ENCODE measurements around the gene CDHR5. TPM values are rescaled to one million over a fixed set of nuclear protein-coding genes. Genes with fewer than 3 reads are reported as not detected.

CDHR5 gene
- total RNA-seq, 1 donor from 2014 or later = not detected

DNA sequence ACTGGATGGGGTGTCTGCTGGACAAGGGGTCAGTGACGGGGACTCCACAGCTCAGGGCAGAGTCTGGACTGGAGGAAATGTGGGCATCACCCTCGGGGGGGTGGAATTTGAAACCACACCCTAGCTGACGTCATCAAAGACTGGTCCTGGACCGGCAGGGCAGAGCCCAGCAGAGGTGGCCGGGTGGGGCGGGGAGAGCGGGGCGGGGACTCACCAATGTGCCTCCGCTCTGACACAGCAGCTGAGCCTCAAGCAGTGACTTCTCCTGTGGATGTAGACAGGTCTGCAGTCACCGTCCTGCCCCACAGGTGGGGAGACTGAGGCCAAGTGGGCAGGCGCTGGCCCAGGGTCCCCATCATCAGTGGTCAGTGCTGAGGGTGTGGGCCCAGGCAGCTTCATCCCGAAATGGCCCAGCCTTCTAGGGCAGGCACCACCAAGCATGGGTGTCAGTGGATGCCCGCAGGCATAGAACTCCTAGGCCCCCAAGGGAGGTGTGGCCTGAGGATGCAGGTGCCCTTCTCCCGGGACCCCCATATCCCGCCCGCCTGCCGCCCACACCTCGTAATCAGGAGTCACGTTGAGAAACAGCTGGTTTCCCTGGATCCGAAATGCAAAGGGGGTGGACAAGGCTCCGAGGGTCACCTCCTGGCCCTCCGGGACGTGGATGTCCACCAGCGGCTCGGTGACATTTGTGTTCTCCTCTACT, 603 bp downstream of the CDHR5 start:
- DNase-seq (ENCODE audit: low spot score) = no peak

DNA sequence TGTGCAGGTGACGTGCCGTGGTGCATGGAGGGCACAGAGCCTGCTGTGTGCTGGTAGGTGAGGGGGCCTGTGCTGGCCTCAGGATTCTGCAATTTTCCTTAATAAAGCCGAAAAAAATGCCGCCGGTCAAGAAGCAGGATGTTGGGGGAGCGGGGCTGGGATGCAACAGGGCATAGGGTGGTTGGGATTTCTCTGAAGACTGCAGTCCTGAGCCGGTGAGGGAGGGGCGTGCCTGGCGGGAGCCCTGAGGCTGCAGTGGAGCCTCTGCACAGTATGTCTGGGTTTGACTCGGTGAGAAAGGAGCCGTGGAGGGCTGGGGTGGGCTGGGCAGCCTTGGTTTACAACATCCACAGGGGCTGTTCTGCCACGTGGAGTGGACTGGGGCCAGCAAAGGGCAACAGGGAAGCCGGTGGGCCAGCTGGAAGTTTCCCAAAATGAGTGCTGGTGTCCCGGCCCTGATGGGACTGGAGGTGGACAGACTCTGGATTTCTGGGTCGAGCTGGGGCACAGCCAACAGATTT, 1.3 kb downstream of the CDHR5 start:
- DNase-seq (ENCODE audit: low spot score) = no peak

DNA sequence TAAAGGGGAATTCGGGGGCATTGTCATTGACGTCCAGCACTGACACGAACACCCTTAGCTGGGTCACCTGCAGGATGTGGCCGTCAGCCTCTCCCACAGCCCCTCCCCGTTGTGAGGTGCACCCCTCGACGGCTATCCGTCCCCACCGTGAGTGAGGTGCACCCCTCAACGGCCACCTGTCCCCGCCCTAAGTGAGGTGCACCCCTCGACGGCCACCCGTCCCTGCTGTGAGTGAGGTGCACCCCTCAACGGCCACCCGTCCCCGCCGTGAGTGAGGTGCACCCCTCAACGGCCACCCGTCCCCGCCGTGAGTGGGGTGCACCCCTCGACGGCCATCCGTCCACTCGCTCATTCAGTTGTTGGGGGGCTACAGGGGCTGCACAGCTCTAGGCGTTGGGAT, 2.9 kb downstream of the CDHR5 start:
- DNase-seq (ENCODE audit: low spot score) = no peak

DNA sequence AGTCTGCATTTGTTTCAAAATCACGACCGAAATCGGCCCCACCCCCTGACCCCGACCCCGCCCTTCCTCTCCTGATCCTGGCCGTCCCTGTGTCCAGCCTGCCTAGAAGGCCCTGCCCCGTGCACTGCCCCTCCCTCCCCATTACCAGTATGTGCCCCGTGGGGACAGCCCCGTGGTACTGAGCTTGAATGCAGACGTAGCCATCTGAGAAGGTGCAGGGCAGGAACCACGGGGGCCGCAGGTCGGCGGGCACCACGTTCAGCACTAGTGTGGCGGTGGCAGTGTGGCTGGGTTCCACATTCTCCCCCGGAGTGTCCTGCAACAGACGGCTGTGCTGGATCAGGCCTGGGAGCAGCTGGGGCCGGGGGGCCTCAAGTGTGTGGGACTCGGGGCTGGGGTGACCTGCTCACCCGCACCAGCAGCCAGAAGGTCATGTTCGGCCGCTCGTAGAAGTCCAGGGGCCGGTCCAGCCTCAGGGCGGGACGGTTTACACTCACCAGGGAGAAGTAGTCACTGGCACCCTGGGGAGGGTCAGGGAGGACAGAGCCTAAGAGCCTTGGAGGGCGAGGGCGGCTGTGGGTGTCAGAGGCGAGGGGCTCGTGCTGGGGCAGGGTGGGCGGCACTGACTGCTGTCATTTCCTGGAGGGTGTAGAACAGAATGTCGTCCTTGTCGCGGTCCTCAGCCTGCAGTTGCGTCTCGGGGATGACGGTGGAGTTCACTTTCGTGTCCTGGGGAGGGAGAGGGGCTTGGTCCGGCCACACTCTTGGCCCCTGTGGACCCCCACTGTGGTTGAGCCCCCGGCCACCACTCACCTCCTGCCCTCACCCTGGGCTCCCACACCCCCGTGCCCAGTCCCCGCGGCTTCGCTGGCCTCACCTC, 3.6 kb downstream of the CDHR5 start:
- DNase-seq (ENCODE audit: low spot score) = no peak

DNA sequence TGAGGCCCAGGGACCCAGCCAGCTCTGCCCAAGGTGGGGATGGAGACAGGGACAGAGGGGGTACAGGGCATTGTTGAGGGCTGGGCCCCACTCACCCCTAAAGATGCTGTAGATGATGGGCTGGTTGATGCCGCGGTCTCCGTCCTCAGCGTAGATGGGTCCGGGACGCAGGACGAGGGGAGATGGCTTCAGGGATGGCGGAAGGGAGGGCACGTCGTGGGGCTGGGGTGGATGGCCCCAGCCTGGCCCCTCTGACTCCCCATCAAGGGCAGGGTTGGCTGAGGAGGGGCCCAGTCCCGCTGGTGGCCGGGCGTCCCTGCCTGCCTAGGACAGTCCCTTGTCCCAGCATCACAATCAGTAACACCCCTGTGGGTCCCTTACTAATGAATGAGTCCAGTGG, 4.6 kb downstream of the CDHR5 start:
- DNase-seq (ENCODE audit: low spot score) = no peak

DNA sequence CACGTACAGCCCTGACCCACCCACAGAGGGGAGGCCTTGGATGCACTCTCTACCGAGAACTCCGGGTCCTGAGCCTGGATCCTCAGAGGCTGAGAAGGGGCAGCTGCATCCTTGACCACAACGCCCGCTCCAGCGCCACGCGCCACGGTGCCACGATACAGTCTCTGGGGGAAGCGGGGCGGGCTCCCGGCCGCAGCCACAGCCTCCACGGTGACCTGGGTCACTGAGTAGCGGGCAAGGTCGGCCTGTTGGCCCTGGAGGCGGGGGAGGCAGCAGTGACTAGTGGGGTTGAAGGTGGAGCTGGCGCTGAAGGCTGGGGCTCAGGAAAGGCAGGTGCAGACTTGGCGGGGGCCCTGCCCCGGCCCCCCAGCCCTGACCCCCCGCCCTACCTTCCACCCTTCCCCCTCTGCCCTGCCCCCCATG, 5.1 kb downstream of the CDHR5 start:
- DNase-seq (ENCODE audit: low spot score) = no peak

DNA sequence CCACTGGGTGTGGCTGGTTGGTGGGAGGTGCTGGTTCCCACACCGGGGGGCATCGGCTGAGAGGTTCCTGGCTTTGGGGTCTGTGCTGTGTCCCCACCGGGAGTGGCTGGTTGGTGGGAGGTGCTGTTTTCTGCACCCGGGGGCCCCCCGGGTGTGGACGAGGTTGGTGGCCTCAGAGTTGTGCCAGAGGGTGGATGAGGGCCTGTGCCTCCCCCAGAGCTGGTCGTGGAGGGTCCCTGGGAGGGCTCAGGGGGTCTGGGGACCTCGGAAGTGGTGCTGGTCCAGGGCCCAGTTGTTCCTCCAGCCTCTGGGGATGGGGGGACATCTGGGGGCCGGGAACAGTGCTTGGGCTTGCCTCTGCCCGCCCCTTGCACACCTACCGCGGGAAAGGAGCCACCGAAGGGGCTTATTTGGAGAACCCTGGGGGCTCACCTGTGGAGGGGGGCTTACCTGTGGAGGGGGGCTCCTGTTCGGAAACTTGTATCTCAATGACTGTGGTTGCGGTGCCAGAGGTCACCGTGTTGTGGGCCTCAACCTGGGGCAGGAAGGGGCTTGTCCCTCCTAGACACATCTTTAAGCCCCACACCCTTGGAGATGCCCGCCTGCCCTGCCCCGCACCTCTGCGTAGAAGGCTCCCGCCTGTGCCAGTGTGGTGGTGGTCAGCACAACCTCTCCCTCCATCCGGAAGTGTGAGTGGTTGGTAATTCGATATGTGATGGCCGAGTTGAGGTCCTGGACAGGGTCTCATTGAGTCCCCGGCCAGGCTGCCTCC, 5.7 kb downstream of the CDHR5 start:
- DNase-seq (ENCODE audit: low spot score) = no peak

DNA sequence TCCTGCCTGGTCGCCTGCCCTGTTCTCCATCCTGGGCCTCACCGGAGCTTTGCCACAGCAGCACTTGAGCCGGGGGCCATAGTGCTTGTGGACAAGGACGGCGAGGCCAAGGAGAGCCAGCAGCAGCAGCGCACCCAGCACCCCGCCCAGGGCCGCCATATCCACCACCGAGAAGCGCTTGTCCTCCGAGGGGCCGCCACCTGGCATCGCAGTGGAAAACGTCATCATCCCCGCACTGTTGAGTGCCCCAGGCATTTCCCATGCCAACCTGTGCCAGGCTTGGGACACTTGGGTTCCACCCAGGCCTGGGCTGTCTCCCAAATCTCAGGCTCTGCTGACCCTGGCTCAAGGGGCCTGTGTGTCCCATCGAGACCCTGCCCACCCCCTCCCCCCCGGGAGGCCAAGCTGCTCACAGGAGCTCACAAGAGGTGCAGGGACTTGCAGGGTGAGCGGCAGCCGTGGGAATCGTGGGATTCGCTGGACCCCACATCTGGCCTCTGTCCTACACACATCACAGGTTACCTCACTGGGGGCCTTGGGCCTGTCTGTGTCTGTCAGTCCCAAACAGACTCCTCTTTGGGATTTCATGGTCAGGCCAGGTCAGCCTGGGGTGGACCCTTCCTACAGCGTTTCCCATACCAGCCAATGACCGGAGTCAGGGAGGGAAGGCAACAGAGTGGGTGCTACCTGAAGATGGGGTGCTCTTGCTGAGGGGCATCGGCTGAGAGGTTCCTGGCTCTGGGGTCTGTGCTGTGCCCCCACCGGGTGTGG, 6.7 kb downstream of the CDHR5 start:
- no peak for DNase-seq (ENCODE audit: low spot score)

DNA sequence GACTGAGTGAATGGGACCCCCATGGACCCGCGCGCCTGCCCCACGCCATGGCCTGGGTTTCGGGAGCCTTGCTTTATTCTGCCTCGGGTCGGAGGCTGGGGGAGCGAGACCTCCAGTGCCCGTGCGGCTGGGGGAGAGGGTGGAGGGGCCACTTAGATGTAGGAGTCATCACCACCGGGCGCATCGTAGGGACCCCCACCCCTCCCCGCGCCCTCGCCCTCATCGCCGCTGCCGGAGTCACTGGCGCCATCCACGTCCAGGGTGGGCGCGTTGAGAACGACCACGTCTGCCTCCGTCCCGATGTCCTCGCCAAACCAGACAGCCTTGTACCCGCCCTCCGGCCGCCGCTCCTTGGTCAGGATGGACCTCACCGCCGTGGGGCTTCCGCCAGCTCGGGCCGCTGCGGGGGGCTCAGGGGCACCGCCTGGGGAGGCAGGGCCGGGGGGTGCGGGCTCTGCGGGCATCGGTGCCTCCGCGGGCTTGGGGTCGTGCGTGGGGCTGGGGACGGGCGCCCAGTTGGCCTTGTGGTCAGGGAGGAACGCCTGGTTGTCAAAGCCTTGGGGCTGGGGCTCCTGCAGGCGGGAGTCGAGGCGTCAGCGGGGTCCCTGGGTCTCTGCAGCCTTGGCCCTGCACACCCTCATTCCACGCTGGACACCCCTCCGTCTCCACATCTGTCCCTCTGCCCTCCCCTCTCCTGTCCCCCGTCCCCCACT, 7.4 kb downstream of the CDHR5 start:
- no peak for DNase-seq (ENCODE audit: low spot score)

DNA sequence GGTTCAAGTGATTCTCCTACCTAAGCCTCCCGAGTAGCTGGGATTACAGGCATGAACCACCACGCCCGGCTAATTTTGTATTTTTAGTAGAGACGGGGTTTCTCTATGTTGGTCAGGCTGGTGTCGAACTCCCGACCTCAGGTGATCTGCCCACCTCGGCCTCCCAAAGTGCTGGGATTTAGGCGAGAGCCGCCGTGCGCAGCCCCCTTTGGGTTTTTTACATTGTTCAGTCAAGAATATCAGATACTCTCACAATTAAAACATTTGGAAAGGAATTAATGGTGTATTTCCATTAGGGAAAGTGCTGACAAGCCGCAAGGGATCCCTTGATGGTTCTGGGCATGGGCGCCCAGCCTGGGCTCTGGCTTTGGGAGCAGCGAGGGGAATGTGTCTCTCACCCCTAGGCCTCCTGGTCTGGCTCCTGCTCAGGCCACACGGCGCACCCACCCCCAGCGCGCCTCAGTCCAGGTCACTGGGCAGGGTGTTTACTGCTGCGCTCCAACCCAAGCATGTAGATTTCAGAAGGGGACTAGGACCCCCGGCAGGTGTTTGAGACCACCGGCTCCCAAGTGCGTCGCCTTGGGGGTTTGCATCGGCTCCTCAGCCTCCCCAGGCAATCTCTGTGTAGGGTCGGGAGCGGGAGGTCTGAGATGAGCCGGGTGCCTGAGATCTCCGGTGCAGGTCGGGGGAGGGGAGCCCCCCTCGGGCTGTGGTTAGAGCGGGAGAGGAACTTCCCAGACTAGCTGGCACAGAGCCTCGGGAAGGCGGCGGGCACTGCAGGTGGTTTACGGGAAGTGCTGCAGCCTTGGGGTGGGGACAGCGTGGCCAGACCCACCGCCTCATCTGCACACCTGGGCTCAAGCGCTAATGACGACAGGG, 8.2 kb downstream of the CDHR5 start:
- DNase-seq (ENCODE audit: low spot score) = no peak

DNA sequence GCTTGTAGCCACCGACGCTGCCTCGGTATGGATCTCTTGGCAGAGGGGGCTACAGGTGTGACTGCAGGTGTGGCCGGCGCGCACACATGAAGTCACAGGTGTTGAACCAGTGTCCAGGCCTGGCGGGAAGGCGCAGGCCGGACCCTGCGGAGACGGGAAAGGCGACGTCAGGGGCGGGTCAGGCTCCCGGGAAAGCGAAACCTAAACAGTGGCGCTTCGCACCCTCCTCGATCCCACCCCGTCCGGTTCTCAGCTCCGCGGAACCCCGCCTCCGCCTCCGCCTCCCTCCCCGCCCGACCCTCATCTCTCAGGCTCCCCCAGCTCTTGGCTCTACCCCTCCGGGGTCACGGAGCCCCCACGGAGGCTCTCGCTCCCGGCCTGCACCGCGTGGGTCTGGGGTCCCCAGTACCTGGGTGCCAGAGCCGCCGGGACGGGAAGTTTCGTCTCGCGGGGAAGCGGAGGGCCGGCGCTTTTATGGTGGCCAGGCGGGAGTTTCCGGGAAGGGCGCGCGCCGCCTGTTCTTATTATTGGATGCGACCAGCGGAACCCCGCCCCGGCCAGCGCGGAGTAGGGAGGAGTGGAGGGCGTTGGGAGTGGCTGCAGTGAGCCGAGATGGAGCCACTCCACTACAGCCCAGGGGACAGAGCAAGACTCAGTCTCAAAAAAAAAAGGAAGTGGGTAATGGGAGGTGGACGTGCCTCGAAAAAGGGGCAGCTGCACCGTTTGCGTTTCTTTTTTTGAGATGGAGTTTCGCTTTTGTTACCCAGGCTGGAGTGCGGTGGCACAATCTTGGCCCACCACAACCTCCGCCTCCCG, 9.0 kb downstream of the CDHR5 start, which contains the start of gene IRF7:
Gene IRF7 (minus strand): TSS at position 447 of the 816 bp plus-strand sequence. CDS start 586 bp downstream, outside the sequence.
- DNase-seq (ENCODE audit: low spot score) = peak; percentile 97

DNA sequence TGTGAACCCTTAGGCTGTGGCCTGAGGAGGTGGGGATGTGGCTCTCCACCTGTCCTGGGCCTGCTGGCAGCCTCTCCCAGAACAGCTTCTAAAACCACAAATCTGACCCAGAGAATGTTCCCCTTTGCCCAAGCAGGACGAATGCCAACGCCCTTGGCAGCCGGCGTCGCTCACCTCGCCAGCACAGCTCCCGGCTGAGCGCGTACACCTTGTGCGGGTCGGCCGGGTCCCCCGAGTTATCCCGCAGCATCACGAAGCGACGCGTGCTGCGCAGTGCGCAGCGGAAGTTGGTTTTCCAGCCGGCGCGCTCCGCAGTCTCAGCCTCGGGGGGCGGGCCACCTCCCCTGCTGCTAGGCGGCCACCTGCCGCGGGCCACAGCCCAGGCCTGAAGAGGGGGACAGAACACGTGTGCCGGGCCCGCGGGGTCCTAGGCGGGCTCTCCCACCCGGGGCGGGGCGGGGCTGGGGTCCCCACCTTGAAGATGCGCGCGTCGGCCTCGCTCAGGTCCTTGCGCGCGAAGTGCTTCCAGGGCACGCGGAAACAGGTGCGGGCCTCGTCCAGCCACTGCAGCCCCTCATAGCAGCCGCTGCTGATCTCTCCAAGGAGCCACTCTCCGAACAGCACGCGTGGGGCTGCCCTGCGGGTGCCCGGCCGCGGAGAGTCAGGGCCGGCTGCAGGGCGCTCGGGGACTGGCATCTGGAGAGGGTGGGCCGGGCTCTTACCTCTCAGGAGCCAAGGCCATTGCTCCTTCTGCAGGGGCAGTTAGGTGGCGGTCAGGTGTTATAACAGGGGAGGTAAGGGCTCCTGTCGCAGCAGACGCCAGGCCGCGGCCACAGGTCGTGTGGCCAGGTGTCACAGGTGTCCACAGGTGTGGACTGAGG, 9.9 kb downstream of the CDHR5 start:
- no peak for DNase-seq (ENCODE audit: low spot score)

DNA sequence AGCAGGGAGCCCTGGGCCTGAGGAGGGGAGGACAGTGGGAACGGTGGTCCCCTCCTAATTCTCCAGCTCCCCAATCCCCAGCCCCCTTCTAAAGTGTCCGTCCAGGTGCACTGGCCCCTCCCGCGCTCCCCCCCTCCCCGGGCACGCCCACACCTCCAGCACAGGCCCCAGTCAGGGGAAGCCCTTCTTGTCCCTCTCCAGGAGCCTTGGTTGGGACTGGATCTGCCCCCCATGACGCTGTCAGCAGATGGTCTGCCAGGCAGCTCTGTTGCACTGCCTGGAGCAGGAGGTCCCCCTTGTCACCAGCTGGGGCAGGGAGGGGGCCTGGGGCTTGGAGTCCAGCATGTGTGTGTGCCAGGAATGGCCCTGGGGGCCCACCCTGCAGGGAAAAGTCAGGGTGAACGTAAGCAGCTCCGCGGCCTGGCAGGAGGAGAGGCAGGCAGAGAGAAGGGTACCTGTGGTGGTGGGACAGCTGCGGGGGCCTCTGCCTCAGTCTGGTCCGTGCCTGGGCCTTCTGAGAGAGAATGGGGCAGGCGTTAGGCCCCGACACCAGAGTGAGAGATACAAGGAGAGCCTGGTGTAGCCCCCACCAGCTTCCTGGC, 10.6 kb downstream of the CDHR5 start:
- no peak for DNase-seq (ENCODE audit: low spot score)

DNA sequence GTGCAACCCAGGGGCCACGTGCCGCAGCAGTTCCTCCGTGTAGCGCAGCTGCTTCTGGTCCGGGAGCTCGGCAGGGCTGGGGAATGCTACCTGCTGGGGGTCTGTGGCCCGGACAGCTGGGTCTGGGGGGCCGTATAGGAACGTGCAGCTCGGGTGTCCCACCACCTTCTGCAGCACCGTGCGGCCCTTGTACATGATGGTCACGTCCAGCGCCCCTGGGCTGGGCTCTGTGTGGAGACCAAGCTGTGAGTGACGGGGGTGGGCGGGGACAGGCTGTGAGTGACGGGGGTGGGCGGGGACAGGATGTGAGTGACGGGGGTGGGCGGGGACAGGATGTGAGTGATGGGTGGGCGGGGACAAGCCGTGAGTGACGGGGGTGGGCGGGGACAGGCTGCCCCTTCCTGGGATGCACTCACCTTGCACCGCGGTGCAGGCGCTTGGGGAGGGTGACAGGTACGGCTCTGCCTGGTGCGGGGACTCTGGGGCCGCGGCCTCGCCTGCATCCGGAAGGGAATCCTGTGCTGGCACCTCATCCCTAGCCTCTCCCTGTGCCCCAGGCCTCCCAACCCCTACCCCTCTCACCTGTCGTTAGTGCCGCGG, 11.3 kb downstream of the CDHR5 start:
- no peak for DNase-seq (ENCODE audit: low spot score)

DNA sequence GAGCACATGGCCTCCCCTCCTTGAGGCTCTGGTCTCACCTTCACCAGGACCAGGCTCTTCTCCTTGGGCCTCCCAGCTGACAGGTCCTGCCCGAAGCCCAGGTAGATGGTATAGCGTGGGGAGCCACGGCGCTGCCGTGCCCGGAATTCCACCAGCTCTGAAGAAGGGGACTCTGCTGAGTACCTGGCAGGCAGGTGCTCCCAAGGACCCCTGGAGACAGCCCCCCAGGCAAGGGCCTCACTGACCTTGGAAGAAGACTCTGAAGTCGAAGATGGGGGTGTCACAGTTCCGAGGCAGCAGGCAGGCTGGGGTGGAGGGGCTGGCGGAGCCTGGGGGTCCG, 11.8 kb downstream of the CDHR5 start:
- no peak for DNase-seq (ENCODE audit: low spot score)

DNA sequence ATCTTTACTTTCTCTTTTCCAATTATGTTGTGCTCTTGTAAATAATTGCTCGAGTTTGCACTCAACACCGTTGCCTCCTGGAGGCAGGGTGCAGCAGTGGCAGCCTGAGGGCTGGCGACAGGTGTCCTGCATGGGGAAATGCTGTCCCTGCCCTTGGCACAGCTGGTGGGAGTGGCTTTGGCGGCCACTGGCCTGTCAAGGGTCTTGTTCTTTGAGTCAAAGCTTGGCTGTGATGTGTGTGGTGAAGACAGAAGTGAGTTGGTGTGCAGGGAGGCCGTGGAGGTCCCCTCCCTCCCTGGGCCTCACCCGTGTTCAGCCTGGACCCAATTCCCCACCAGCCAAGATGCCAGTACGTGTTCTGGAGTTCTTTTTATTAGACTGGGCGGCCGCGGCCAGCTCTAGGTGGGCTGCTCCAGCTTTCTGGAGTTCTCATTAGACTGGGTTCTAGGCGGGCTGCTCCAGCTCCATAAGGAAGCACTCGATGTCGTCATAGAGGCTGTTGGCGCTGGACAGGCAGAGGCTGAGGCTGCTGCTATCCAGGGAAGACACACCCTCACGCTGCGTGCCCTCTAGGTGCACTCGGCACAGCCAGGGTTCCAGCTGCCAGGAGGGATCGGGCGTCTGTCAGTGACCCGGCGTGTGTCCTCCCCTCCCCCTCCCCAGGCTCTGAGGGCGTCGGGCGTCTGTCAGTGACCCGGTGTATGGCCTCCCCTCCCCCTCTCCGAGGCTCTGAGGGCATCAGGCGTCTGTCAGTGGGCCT, 12.4 kb downstream of the CDHR5 start:
- DNase-seq (ENCODE audit: low spot score) = no peak
